Stomach (tissue), 4 donors: ENCODE measurements around the gene CREB3L1.

Experiments used
- POLR2AphosphoS5 ChIP-seq, 3 donors: sonication (generic); formaldehyde crosslinking; IDR thresholded peaks; one replicate each; pipeline ENCODE4 v1.6.1; 2016; ENCODE audit warnings: antibody characterized with exemption in 3 of 3
- TF ChIP-seq, protein P1 (sequence below), 7 experiments: fragments of 450-650 bp in 4 of 7; fragments of 200-600 bp in 3 of 7; sonication (generic) in 3 of 7; IDR thresholded peaks; one replicate each; pipeline ENCODE4 v1.5.1; 2016 to 2019; ENCODE audit warnings: antibody characterized with exemption in 7 of 7, control low read depth in 2 of 7, mild to moderate bottlenecking in 1 of 7

GRCh38 chr11:46263120-46263519, 14.3 kb upstream of the CREB3L1 start:
- TF ChIP-seq, protein P1, sequence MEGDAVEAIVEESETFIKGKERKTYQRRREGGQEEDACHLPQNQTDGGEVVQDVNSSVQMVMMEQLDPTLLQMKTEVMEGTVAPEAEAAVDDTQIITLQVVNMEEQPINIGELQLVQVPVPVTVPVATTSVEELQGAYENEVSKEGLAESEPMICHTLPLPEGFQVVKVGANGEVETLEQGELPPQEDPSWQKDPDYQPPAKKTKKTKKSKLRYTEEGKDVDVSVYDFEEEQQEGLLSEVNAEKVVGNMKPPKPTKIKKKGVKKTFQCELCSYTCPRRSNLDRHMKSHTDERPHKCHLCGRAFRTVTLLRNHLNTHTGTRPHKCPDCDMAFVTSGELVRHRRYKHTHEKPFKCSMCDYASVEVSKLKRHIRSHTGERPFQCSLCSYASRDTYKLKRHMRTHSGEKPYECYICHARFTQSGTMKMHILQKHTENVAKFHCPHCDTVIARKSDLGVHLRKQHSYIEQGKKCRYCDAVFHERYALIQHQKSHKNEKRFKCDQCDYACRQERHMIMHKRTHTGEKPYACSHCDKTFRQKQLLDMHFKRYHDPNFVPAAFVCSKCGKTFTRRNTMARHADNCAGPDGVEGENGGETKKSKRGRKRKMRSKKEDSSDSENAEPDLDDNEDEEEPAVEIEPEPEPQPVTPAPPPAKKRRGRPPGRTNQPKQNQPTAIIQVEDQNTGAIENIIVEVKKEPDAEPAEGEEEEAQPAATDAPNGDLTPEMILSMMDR (IDR thresholded peaks at IDR 0.05) = no peak
- TF ChIP-seq POLR2AphosphoS5 (IDR thresholded peaks at IDR 0.05) = no peak
